Eye (tissue), 1 donor: ENCODE results near the gene HOXD10.

ENCODE experiments used
- DNase-seq: peaks from one replicate; pipeline ENCODE4 v3.0.0-alpha.2; 2015

The HOXD10 gene

DNA sequence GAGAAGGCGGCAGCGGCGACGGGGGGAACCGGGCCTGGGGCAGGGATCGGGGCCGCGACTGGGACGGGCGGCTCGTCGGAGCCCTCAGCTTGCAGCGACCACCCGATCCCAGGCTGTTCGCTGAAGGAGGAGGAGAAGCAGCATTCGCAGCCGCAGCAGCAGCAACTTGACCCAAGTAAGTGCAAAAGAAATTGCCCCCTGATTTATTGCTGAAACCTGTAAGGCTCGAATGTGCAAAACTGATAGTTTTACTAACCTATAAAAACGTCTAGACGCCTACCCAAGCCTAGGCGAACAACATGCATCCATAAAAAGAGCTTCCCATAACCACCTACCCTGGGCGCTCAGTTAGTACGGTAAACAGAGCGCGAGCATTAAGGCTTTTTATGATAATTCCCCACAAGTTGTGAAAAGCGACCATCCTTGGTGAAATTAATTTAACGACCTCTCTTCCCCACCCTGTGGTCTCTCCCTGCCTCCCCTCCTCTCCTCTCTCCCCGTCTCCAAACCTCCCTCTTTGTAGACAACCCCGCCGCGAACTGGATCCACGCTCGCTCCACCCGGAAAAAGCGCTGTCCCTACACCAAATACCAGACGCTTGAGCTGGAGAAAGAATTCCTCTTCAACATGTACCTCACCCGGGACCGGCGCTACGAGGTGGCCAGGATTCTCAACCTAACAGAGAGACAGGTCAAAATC is 7.0 kb downstream of the HOXD10 start:
- DNase-seq = no peak

DNA sequence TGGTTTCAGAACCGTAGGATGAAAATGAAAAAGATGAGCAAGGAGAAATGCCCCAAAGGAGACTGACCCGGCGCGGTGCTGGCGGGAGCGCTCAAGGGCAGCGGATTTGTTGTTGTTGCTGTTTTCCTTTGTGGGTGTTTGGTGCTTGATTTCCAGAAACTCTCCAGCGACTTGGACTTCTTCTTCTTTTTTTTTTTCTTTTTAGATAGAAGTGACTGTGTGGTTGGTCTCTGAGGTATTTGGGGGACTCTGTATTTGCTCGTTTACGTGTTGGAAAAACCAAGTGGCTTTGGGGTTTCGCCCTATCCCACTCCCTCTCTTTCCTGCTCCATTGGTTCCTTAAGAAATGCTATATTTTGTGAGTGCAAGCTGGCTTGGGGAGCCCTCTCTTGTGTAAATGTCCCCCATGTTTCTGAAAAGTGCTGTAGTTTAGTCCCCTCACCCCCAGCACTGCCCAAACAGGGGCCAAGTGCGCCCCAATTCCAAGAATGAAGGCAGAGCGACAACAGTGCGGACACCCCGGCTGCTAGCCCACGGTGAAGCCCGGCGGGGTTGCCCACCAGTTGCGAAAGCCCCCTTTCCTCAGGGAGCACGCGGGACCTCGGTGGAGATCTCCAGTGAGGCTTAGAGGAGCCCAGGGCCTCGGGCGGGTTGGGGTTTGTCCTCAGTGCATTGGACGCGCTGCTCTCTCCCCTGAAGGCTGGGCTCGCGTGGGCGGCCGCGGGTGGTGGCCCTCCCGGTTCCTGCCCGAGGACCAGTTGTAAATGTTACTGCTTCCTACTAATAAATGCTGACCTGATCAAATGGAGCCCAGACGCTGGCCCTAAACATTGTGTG is 7.8 kb downstream of the HOXD10 start:
- DNase-seq = no peak

DNA sequence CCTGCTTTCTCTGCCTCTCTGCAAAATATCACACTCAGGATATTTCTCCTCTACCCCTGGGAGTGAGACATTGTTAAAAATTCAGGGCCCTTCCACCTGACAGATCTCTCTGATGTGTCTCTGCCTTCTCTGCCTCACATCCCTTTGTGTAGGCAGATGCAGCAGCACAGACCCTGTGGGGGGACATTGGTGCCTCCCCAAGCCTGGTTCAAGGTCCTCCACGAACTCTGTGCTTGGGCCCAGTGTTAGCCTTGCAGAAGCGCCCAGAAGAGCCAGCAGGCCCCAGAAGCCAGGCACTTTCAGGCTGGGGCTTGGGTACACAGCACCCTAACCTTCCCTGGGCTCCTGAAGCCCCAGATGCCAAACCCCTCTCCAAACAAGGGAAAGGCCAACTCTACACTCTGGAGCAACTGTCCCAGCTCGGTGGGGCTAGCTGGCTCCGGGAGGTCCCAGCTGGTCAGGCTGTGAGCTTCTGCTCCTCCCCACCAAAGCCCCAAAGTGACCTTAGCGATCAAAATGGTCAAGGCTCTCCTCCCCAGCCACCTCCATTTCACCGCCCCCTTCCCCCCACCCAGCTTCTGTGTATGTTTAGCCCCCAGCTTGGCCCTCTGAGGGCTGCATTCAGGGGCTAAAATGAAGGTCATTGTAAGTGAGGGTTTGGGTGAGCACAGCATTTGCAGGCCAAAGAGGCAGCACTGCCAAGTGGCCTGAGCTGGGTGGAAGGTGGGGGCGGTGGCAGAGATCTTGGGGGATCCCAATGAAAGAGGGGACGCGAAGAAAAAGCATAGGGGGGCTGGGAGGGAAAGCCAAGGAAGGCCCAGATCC is 8.6 kb downstream of the HOXD10 start:
- DNase-seq = no peak

DNA sequence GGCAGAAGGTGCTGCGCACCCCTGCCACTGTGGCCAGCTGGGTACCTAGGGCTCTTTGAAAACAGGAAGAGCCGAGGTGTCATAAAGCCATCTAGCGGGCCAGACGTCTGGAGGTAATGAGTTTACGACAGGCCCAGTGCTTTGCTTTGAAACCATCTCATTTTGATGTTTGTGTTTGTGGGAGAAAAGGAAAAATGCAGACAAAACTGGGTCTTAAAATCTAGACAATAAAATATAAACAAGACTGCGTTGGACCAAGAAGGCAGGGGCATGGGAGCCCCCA is 9.1 kb downstream of the HOXD10 start:
- no peak for DNase-seq

DNA sequence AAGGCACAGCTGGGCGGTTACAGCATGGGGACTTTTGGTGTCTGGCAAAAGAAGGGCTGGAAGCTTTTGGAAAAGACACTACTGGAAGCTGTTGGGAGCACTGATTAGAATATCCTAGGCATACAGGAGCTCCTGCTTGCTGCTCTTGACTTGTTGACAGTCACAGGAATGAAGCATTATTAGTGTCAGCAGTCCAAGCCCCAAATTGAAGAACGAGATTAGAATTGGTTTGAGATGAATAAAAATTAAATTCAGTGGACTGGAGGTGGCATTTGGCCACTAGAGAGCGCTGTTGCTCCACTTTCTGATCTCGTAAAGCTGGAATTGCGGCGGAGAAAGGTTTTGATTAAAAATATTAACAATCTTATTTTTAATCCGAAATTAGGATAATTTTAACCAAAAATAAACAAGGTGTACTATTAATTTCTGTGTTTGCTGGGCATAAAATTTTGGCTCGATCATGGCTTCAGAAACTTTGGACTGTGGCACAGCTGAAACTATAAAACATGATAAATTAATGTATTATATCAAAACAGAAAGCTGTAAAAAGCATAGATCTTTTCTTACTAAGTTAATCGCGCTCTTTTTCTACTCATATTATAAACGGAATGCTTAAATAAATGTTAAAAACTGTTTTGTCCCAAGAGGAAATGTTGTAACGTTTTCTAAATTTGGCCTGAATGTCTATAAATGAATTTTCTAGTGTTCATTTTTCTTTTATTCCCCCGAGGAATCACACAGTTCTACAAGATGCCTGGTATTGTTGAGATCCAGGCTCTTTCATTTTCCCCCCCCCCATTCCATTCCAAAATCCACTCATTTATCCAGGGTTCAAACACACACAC is 10.6 kb downstream of the HOXD10 start:
- peak; percentile 93 for DNase-seq

DNA sequence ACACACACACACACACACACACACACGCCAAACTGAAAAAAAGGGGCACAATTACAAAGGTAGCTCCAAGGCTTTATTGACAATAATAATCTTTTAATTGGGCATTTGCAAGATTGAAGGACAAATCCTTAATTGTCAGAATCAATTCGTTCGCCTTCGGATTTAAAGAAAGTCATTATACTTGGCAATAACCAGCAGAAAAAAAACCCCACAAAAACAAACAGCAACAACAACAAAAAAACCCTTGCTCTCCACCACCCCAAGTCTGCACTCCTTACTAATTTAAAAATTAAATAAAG is 11.1 kb downstream of the HOXD10 start:
- DNase-seq = no peak

DNA sequence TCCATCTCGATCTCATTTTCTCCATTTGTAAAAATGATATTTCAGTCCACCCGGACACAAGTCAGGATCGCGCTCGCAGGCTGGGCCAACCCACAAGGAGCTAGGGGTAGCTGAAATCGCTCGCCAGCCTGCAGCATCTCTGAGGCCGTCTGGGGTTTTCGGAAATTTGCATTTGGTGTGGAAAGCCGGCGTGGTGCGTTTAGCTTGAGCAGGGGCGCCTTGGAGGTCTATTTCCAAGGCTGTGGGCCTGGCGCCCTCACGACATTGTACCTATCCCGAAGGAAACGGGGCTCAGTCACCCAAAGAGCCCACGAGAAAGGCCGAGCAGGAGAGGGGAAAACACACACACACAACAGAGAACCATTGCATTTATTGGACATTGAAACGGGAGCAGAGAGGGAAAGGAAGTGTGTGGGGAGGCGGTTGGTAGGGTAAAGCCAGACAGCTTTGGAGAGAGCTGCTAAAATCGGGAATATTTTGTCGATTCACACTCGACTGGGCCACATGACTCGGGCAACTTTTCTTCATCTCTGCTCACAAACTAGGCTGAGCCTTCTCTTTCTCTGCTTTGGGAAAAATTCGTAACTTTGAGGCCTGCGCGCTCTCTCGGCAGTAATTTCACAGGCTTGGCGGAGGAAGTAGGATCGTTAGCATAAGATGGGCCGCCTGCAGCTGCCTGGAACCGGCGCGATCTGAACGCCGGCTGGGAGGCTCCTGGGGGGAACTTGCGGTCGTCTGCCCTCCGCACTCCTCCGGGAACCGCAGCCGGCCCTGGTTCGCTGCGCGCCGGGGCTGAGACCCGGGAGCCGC is 11.8 kb downstream of the HOXD10 start:
- peak; percentile 75 for DNase-seq

DNA sequence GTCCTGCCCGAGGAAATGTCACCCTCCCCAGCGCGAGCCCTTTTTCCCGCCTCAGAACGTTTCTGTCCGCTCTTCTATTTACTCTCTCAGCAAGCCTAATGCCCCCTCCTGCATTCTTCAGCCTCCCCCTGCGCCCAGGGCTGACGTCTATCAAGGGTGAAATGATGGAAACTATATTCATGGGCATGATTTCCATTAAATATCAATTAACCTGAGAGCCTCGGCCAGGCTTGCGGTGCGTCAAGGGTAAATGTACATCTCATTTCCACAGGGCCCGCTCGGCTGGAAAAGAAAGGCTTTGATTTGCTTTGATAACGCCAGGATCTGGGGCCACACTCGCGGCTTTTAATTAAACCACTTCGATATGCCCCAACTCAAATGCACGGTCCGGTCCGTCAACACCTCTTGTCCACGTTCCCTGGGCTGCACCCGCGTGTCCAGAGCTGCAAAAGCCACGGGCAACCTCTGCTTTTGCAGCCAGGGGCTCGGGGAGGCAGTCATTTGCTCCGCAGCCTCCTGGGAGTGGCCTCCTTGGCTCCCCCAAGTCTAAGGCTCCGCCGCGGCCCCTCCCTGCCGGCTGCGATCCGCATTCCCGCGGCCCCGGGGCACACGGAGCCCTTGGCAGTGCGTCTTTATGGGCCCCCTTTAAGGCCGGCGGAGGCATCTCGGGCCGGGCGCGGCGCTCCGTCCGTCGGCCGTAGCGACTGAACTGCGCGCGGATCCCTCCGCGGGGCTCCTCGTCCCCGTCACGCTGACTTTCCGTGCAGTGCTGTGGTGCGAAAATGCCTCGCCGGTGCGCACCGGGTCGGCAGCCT is 12.6 kb downstream of the HOXD10 start, which contains the start of gene HOXD8:
Gene HOXD8 (plus strand): TSS at position 724 of the 815 bp plus-strand sequence. CDS start 662 bp downstream, outside the sequence.
- DNase-seq = peak; percentile 84

DNA sequence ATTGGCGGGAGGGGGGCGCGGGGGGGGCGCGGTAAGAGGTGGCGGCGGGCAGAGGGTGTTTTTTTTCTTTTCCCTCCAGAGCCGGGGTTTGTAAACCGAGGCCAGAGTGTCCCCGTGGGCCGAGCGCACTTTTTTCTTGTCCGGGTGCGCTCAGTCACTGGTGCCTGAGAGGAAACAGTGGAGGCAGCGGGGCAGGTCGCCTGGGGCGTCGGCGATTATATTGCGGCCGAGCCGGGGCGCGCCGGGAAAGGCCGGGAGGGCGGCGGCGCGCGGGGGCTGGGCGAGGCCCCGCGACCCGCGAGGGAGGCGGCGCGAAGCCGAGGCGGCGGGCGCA is 13.2 kb downstream of the HOXD10 start:
- DNase-seq = no peak

DNA sequence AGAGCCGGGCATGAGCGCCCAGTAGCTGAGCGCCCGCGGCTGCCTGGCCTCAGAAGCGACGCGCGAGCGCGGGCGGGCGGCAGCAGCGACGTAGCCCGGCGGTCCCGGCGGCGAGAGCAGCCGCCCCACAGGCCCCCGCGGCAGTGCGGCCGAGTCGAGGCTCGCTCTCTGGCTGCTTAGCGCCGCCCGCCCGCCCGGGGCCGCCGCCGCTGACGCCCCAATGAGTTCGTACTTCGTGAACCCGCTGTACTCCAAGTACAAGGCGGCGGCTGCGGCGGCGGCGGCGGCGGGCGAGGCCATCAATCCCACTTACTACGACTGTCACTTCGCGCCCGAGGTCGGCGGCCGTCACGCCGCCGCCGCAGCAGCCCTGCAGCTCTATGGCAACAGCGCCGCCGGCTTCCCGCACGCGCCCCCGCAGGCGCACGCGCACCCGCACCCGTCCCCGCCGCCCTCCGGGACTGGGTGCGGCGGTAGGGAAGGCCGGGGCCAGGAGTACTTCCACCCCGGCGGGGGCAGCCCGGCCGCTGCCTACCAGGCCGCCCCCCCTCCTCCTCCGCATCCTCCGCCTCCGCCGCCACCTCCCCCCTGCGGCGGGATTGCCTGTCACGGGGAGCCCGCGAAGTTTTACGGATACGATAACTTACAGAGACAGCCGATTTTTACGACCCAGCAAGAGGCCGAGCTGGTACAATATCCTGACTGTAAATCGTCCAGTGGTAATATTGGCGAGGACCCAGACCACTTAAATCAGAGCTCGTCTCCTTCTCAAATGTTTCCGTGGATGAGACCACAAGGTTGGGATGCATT is 13.8 kb downstream of the HOXD10 start:
- peak; percentile 75 for DNase-seq

DNA sequence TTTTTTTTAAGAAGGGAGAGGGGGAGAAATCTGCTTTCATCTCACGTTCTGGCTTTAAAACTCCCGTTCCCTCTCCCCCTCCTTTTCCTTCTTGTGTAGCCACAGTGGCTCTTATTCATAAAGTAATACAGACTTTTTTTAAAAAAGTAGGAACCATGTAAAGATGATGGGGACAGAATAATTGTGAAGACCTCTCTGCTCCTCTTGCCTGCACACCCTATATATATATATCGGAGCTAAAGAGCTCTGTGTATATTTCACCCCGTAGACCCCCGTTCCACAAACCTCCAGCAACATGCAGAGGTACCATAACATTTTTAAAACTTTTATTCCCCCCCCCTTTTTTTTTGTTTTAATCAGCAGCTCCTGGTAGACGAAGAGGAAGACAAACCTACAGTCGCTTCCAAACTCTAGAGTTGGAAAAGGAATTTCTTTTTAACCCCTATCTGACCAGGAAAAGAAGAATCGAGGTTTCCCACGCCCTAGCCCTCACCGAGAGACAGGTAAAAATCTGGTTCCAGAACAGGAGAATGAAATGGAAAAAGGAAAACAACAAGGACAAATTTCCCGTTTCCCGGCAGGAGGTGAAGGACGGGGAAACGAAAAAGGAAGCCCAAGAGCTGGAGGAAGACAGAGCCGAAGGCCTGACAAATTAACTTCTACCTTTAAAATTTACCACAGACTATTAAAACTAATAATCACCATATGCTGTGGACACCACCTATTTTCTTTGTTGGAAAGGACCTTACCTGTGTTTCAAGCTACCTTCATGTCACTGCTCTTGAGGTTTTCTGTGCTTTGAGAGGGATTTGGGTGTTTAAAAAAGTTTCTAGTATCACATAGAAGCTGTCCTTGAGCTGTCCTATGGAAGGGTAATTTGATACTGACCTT is 14.6 kb downstream of the HOXD10 start:
- peak; percentile 71 for DNase-seq

DNA sequence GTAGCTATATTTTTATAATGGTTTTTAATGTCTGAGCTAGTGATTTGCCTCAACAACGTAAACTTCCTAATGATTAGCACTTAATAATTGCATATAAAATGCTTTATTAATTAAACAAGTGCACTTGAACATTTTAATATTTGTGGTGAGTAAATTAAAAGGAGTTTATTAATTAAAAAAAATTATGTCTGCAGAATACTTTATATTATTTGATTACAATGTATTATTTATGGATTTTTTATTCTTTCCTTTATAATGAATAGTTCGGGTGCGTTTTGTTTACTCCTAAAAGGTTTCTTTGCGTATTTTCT is 15.2 kb downstream of the HOXD10 start:
- no peak for DNase-seq

DNA sequence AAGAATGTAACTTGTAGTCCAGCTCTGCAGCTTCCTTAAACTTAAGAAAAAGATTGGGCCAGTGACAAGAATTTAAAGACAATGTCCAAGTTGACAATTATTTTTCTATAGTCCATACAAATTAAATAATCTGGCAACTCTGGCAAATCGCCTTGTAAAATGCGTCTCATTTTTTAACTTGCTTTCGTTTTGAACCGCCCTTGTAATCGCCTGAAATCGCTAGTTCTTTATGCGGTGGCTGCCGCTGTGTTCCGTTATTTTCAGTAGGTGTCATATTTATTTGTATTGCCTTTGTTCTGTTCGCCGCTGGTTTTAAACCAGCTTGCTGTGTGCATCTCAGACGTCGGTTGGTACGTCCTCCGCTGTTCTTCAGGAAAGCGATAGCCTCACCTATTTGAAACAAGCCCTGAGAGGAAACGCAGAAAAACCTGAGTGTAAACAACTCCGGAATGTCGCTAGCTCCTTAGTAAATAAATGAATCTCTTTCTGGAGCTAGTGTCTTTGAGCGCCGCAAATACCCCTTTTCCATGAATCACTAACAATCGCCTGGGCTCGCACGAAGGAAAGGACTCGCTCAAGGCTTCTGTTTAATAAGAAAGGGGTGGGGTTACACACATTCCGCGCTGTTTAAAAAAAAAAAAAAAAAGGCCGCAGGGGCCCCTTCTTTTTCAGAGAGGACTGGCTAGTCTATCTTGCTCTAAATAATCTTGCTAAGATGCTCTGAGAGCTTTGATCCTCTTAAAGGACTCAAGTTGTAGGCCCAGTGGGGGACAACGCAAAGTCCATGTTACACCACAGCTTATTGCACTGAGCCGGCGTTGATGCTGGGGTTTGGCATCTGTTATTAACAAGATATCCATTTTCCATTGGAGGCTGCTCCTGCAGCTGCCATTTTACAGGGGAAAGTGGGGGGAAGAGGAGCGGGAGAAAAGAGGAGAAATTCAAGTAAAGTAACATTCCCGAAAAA is 15.9 kb downstream of the HOXD10 start:
- DNase-seq = peak; percentile 75

DNA sequence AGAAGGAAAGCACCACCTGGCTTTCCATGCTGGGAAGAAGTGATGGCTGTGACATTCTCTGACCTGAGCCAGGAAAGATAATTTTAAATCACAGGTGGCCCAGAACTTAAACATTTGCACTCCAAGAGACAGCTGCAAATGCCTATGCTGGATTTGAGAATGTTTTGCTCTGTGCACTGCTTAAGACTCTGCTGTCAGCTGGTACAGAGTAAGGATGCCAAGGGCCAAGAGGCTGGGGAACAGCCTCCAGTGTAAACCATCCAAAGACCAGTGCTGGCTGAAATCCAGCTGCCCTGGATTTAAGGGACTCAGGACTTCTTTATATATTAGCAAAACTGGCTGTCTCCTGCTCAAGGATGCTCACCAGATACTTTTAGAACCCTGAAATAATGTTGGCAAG is 16.8 kb downstream of the HOXD10 start:
- DNase-seq = no peak

DNA sequence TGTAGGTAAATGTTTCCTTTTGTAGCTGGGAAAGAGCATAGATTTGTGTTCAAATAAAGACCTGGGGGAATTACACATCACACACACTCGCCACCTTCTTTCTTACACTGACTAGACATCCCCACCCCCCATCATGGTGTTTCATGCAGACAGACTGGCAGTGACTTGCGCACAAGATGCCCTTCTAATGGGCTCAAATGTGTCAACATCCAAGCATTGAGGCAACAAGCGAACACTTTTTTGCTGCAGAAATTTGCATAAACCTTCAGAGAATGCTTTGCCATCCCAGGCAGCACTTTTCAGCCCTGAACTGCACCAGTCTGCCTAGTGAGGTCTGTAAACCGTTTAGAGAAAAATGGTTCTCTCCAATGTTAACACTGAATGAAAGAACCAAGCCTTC is 17.5 kb downstream of the HOXD10 start:
- no peak for DNase-seq

DNA sequence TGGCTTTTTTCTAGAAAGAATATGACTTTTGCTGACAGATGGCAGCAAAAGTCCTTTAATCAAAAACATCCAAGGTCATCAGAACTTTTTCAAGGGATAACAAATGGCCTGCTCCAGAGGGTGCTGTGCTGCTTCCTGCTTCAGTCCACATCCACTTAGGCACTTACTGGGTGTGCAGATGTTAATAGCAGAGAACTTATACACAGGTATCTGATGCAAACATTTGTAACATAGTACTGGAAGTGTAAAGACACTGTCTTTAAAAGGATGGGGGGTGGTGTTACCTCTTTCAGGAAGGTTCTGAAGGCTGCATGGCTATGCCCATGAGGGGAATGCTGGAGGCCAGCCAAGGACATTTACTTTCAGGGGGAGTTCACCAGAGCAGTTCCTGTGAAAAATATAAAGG is 18.5 kb downstream of the HOXD10 start:
- DNase-seq = no peak

DNA sequence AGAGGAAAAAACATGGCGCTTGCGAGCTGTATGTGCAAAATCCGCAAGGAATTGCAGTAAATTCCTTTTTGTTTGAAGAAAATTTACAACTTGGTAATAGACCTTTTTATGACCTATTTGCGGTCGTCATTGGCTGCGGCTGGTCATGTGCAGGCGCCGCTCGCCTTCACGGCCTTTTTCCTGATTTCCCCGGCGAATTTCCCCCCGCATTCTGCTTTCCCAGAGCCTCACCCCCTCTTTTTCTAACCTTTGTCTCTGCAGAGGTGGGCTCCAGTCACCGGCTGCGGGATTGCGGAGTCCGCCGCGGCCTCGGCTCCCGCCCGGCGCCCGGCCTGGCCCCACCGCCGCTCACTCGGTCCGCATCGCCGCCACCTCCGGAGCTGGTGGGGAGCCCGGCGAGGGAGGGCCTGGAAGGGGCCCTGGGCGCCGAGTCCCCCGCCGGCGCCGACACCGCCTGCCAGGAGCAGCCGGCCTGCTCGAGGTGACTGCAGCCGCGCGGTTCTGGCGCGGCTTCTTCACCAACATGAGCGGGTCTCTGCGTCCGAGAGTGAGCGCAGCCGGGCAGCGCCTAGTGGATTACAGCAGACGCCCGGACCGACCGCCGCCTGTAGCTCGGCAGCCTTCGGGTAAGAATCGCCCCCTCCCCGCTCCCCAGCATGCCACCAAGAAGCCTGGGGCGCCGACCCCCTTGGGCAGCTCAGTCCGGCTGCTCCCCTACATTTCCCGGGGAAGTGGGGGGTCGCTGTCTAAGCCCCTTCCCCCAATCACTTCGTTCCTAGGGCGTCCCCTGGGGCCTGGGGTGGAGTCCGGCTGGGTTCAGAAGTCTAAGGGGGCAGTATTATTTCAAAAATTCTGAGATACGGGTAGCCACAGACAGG is 20.0 kb downstream of the HOXD10 start:
- DNase-seq = no peak
